GM12878 (cell line): Measurements from ENCODE around the gene FBXO3. TPM values are rescaled to one million over a fixed set of nuclear protein-coding genes. Genes with fewer than 3 reads are reported as not detected.

Experiments used
- ATAC-seq: fragments of 200-7000 bp; cut with Tn5 transposase; 3 replicates; pipeline ENCODE4 v1.9.1; 2020; ENCODE audit warnings: mild to moderate bottlenecking, moderate library complexity
- BruUV-seq: library from RNA; stranded (reverse); fragments of 400-500 nt; replicated peaks from 2 replicates; lab custom pipeline; 2021; lab: Mats Ljungman, UMichigan
- CTCF ChIA-PET: fragments of 300-600 bp; sonication (Branson Sonifier 250); formaldehyde crosslinking; extraction: SDS; loops from one replicate; lab custom pipeline; 2021; ENCODE audit warnings: inconsistent platforms; lab: Yijun Ruan, JAX
- POLR2A ChIA-PET: fragments of 350-600 bp; formaldehyde crosslinking; extraction: SDS; loops from one replicate; lab custom pipeline; 2021; ENCODE audit warnings: inconsistent platforms; lab: Charles Lee
- RAD21 ChIA-PET: fragments of 300-600 bp; sonication (Branson Sonifier 250); formaldehyde crosslinking; loops from one replicate; lab custom pipeline; 2023; ENCODE audit warnings: antibody characterized with exemption; ENCODE audit not compliant: unreplicated experiment; lab: Charles Lee
- SMC1A ChIA-PET: fragments of 300-600 bp; sonication (Branson Sonifier 250); formaldehyde crosslinking; loops from one replicate; lab custom pipeline; 2023; ENCODE audit not compliant: unreplicated experiment, uncharacterized antibody; lab: Charles Lee
- DNase-seq: peaks from one replicate; pipeline ENCODE4 v3.0.0-alpha.2; 2011; ENCODE audit warnings: low read depth, low spot score
- FAIRE-seq: peaks from 3 replicates; lab custom pipeline; 2011; peaks lifted over from hg19 to GRCh38; lab: Jason Lieb, UNC
- H2AFZ ChIP-seq: 2 replicates; pipeline ENCODE4 v1.6.0; 2011; ENCODE audit warnings: low read depth, low read length, control low read depth; ENCODE audit not compliant: control insufficient read depth
- H3K27ac ChIP-seq: 2 replicates; pipeline ENCODE4 v1.5.1; 2011; ENCODE audit warnings: control low read depth; ENCODE audit not compliant: control insufficient read depth, insufficient read depth
- H3K27me3 ChIP-seq, 2 experiments: replicated peaks in 1 of 2; 2 replicates each; pipeline versions ENCODE4 v1.6.0 to v1.6.1; 2011; ENCODE audit warnings: low read length in 1 of 2; ENCODE audit not compliant: control insufficient read depth in 2 of 2, insufficient read depth in 2 of 2
- H3K36me3 ChIP-seq, 2 experiments: 2 replicates each; pipeline ENCODE4 v1.5.1; 2011; ENCODE audit warnings: low read length in 1 of 2; ENCODE audit not compliant: control insufficient read depth in 2 of 2, insufficient read depth in 2 of 2
- H3K4me1 ChIP-seq: 2 replicates; pipeline ENCODE4 v1.6.1; 2011; ENCODE audit warnings: mild to moderate bottlenecking, low read length, moderate library complexity, mixed read lengths; ENCODE audit not compliant: control insufficient read depth, insufficient read depth
- H3K4me2 ChIP-seq: 2 replicates; pipeline ENCODE4 v1.6.0; 2011; ENCODE audit warnings: control low read depth; ENCODE audit not compliant: control insufficient read depth, insufficient read depth
- H3K4me3 ChIP-seq: fragments of 200-600 bp; sonication (generic); 2 replicates; pipeline ENCODE4 v1.5.1; 2016
- H3K79me2 ChIP-seq: 2 replicates; pipeline ENCODE4 v1.6.0; 2011; ENCODE audit warnings: low read length; ENCODE audit not compliant: control insufficient read depth, insufficient read depth
- H3K9ac ChIP-seq: 2 replicates; pipeline ENCODE4 v1.8.0; 2011; ENCODE audit warnings: low read length, control low read depth, mixed read lengths; ENCODE audit not compliant: control insufficient read depth, insufficient read depth
- H3K9me3 ChIP-seq: replicated peaks from 3 replicates; pipeline ENCODE4 v1.5.1; 2011; ENCODE audit warnings: mild to moderate bottlenecking, low read length; ENCODE audit not compliant: control insufficient read depth, insufficient read depth
- H4K20me1 ChIP-seq: 2 replicates; pipeline ENCODE4 v1.6.0; 2011; ENCODE audit not compliant: control insufficient read depth, insufficient read depth
- ASH2L ChIP-seq: fragments of 300-600, 200-600 bp; sonication (generic); IDR thresholded peaks from 2 replicates; pipeline ENCODE4 v1.6.1; 2017; ENCODE audit warnings: low read depth, mild to moderate bottlenecking, borderline replicate concordance
- CREM ChIP-seq: IDR thresholded peaks from 2 replicates; pipeline ENCODE4 v1.6.1; 2014; ENCODE audit warnings: antibody characterized with exemption, low read depth
- E2F4 ChIP-seq: IDR thresholded peaks from 2 replicates; pipeline ENCODE4 v1.6.1; 2012; ENCODE audit warnings: low read depth, low read length, improper control_type of control experiment
- FOS ChIP-seq: IDR thresholded peaks from 3 replicates; pipeline ENCODE4 v1.6.1; 2011; ENCODE audit warnings: borderline replicate concordance; ENCODE audit not compliant: insufficient read length; ENCODE audit errors: extremely low read depth
- PML ChIP-seq: IDR thresholded peaks from 2 replicates; pipeline ENCODE4 v1.6.1; 2012; ENCODE audit warnings: low read length, inconsistent platforms
- POLR2AphosphoS5 ChIP-seq: IDR thresholded peaks from 2 replicates; pipeline ENCODE4 v1.6.1; 2011; ENCODE audit warnings: mild to moderate bottlenecking, low read length, inconsistent platforms
- TCF3 ChIP-seq: IDR thresholded peaks from 2 replicates; pipeline ENCODE4 v1.6.1; 2012; ENCODE audit warnings: low read depth, mild to moderate bottlenecking, low read length, borderline replicate concordance; ENCODE audit not compliant: insufficient read depth
- USF2 ChIP-seq: IDR thresholded peaks from 2 replicates; pipeline ENCODE4 v1.6.1; 2011; ENCODE audit warnings: low read depth, low read length, improper control_type of control experiment, borderline replicate concordance
- WGBS: methylation state at CpG from one replicate; pipeline ENCODE4 v1.1.6; 2016; ENCODE audit warnings: low lambda C conversion rate; ENCODE audit not compliant: insufficient replicate concordance, insufficient coverage; ENCODE audit errors: missing lambda C conversion rate; 5-methylcytosine and 5-hydroxymethylcytosine counted together
- in situ Hi-C: fragments of 300-500 bp; cut with MboI; formaldehyde crosslinking; loops from 9 replicates; pipeline ENCODE4 v1.14.3; 2018; ENCODE audit warnings: mixed read lengths
- intact Hi-C: fragments of 100-400 bp; cut with micrococcal nuclease; formaldehyde crosslinking; loops from one replicate; pipeline ENCODE4 v1.14.2; 2022; ENCODE audit not compliant: unreplicated experiment
- polyA plus RNA-seq, 11 experiments: library from polyadenylated mRNA; depleted of rRNA in 4 of 11; unstranded in 6 of 11; stranded (reverse) in 5 of 11; fragments of >200 nt; fragmentation: Nextera tagmentation in 4 of 11; fragmentation: Illumina TruSeq in 1 of 11; extraction: Ambion mirVana in 4 of 11; extraction: Trizol in 1 of 11; gene quantifications; 1 replicate in 1 of 11; 2 replicates in 10 of 11; pipeline versions ENCODE4 v1.2.1 to v1.2.3, GENCODE V29; 2011 to 2016; ENCODE audit warnings: inconsistent platforms in 2 of 11, missing spikeins in 2 of 11, low read depth in 1 of 11
- total RNA-seq, 4 experiments: library from RNA; depleted of rRNA in 3 of 4; stranded (reverse); fragments of >200 nt in 3 of 4; fragmentation: Illumina TruSeq in 1 of 4; extraction: Trizol in 1 of 4; gene quantifications; 2 replicates each; pipeline versions ENCODE4 v1.2.1 to v1.2.3, GENCODE V29; 2013 to 2021

The FBXO3 gene
- total and polyA plus RNA-seq, 10 of the 15 experiments (the other 5 are each of a cell fraction or from before 2014, with no cell fraction given), result 8.9 to 33.4 (median 13.8) TPM

GRCh38 chr11:33747979-33748378, 26.3 kb downstream of the FBXO3 start:
- peaks cover 4% of the 10 kb centered on the region for H3K4me1 ChIP-seq
- no peak overlapping the region for H3K27ac ChIP-seq
- peaks cover 0 to 5% of the 10 kb centered on the region in 2 experiments; a peak in 3 of 4 replicates for H3K36me3 ChIP-seq
- no peak overlapping the region for H3K4me2 ChIP-seq
- POLR2A ChIA-PET, result interaction anchor here (0.7 kb wide), 1 partner anchor 1326 kb away, joined by 3 read pairs; no protein-coding TSS in a partner anchor
- no peaks in the 10 kb centered on the region for H3K79me2 ChIP-seq
- no peaks in the 10 kb centered on the region for H4K20me1 ChIP-seq
- ATAC-seq, result no peak
- SMC1A ChIA-PET, result interaction anchor here (0.6 to 0.9 kb wide), 3 partner anchors 25 to 580 kb away, joined by 3 to 4 read pairs (median 3); no protein-coding TSS in a partner anchor
- H3K9ac ChIP-seq, result no peak overlapping the region
- no peak for TF ChIP-seq FOS
- TF ChIP-seq E2F4, result no peak
- TF ChIP-seq PML, result no peak
- TF ChIP-seq ASH2L, result no peak
- no peak for TF ChIP-seq CREM
- TF ChIP-seq POLR2AphosphoS5, result no peak
- TF ChIP-seq TCF3, result no peak
- TF ChIP-seq USF2, result no peak
- H3K27me3 ChIP-seq, result no peaks in the 10 kb centered on the region
- no peak overlapping the region for H2AFZ ChIP-seq
- DNase-seq, result no peak
- 73% methylated on average over 2 of the region's 2 CpGs for WGBS
- CTCF ChIA-PET, result no interaction called here
- no TSS peak for BruUV-seq
- no peaks in the 10 kb centered on the region for H3K9me3 ChIP-seq
- in situ Hi-C loops, result no loop called here
- RAD21 ChIA-PET, result no interaction called here
- H3K4me3 ChIP-seq, result no peak overlapping the region
- intact Hi-C loops, result no loop called here
- no peak for FAIRE-seq
